Breast epithelium (tissue), 3 donors: Measurements from ENCODE around the gene BAZ2A.

Source experiments
- CTCF ChIP-seq, 3 donors: fragments of 450-650 bp; IDR thresholded peaks; one replicate each; pipeline ENCODE4 v1.5.1; 2016 to 2017; ENCODE audit warnings: antibody characterized with exemption in 3 of 3, mild to moderate bottlenecking in 3 of 3, moderate library complexity in 3 of 3
- POLR2A ChIP-seq: fragments of 450-650 bp; IDR thresholded peaks from one replicate; pipeline ENCODE4 v1.6.1; 2016; ENCODE audit warnings: antibody characterized with exemption, mild to moderate bottlenecking, moderate library complexity

- TF ChIP-seq POLR2A (no peak), CTCF (IDR thresholded peaks at IDR 0.05) (no peak)
These were observed 64.5 kb downstream of the BAZ2A start for GRCh38 chr12:56565510-56566101.
